ENCODE results near the gene RHOBTB1.

Gene RHOBTB1

GRCh38 chr10:60865198-60865783, 78.7 kb downstream of the RHOBTB1 start:
- TF ChIP-seq CTCF (IDR thresholded peaks at IDR 0.05; ENCODE audit: low read length, missing control alignments): no peak
- DNase-seq (ENCODE audit: low read depth): no peak
- no peak overlapping the region for H3K4me3 ChIP-seq (replicated peaks; ENCODE audit: low read depth, low read length)

- no peak for TF ChIP-seq CTCF (IDR thresholded peaks at IDR 0.05; ENCODE audit: low read length, missing control alignments)
- DNase-seq (ENCODE audit: low read depth): no peak
- H3K4me3 ChIP-seq (replicated peaks; ENCODE audit: low read depth, low read length): no peak overlapping the region
Measured at GRCh38 chr10:60863796-60864195, 80.2 kb downstream of the RHOBTB1 start.

GRCh38 chr10:60862517-60862916, 81.5 kb downstream of the RHOBTB1 start:
- TF ChIP-seq CTCF (IDR thresholded peaks at IDR 0.05; ENCODE audit: low read length, missing control alignments): no peak

GRCh38 chr10:60856405-60856804, 87.6 kb downstream of the RHOBTB1 start:
- no peak overlapping the region for H3K4me3 ChIP-seq (replicated peaks; ENCODE audit: low read depth, low read length)
- no peak for TF ChIP-seq CTCF (IDR thresholded peaks at IDR 0.05; ENCODE audit: low read length, missing control alignments)
- DNase-seq (ENCODE audit: low read depth): no peak

More at GRCh38 chr10:60862517-60862916, 81.5 kb downstream of the RHOBTB1 start:
- no peak overlapping the region for H3K4me3 ChIP-seq (replicated peaks; ENCODE audit: low read depth, low read length)
- no peak for DNase-seq (ENCODE audit: low read depth)

GRCh38 chr10:60853637-60854036, 90.3 kb downstream of the RHOBTB1 start:
- DNase-seq (ENCODE audit: low read depth): no peak
- TF ChIP-seq CTCF (IDR thresholded peaks at IDR 0.05; ENCODE audit: low read length, missing control alignments): no peak
- H3K4me3 ChIP-seq (replicated peaks; ENCODE audit: low read depth, low read length): no peak overlapping the region

GRCh38 chr10:60853107-60853506, 90.9 kb downstream of the RHOBTB1 start:
- no peak overlapping the region for H3K4me3 ChIP-seq (replicated peaks; ENCODE audit: low read depth, low read length)
- TF ChIP-seq CTCF (IDR thresholded peaks at IDR 0.05; ENCODE audit: low read length, missing control alignments): no peak
- no peak for DNase-seq (ENCODE audit: low read depth)

- H3K4me3 ChIP-seq (replicated peaks; ENCODE audit: low read depth, low read length): no peak overlapping the region
- DNase-seq (ENCODE audit: low read depth): no peak
- no peak for TF ChIP-seq CTCF (IDR thresholded peaks at IDR 0.05; ENCODE audit: low read length, missing control alignments)
Measured at GRCh38 chr10:60849740-60850139, 94.2 kb downstream of the RHOBTB1 start.

Measured in fibroblast of pulmonary artery (primary cell).